Neural cell (in vitro differentiated cells): ENCODE data around the gene NTNG1.

Experiments used
- EZH2 ChIP-seq: fragments of 200-600, 300-800 bp; shearing (Covaris generic), sonication (generic); IDR thresholded peaks from 2 replicates; pipeline ENCODE4 v1.6.1; 2014; ENCODE audit warnings: antibody characterized with exemption, low read length, borderline replicate concordance, mild to moderate bottlenecking; ENCODE audit not compliant: insufficient read depth, poor library complexity, severe bottlenecking
- TF ChIP-seq, protein P1 (sequence below): fragments of 450-650 bp; IDR thresholded peaks from 2 replicates; pipeline ENCODE4 v1.5.1; 2014; ENCODE audit warnings: antibody characterized with exemption, mild to moderate bottlenecking, moderate library complexity; ENCODE audit not compliant: poor library complexity, severe bottlenecking

DNA sequence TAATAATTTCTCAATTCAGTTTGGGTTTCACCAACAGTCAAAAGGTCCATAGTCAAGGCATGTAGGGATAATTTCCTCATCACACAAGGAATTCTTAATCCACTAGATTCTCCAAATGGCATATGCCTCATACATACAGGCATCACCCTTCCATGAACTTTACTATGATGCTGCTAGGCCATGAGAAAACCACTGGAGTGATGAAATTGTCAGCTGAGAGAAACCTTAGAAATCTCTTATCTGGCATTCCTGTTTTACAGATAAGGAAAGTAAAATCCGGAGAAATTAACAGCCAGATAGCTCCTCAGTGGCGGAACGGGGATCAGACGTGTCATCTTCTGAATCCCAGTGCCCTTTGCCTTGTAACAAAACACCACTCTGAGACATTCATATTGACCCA lies 274.4 kb downstream of the NTNG1 start:
- TF ChIP-seq, protein P1, sequence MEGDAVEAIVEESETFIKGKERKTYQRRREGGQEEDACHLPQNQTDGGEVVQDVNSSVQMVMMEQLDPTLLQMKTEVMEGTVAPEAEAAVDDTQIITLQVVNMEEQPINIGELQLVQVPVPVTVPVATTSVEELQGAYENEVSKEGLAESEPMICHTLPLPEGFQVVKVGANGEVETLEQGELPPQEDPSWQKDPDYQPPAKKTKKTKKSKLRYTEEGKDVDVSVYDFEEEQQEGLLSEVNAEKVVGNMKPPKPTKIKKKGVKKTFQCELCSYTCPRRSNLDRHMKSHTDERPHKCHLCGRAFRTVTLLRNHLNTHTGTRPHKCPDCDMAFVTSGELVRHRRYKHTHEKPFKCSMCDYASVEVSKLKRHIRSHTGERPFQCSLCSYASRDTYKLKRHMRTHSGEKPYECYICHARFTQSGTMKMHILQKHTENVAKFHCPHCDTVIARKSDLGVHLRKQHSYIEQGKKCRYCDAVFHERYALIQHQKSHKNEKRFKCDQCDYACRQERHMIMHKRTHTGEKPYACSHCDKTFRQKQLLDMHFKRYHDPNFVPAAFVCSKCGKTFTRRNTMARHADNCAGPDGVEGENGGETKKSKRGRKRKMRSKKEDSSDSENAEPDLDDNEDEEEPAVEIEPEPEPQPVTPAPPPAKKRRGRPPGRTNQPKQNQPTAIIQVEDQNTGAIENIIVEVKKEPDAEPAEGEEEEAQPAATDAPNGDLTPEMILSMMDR: no peak
- no peak for TF ChIP-seq EZH2
